Sigmoid colon (tissue), 4 donors: ENCODE results near the gene MAPT.

Experiments
- CTCF ChIP-seq, 4 experiments: fragments of 450-650 bp in 3 of 4; fragments of 200-600 bp in 1 of 4; IDR thresholded peaks; one replicate each; pipeline ENCODE4 v1.5.1; 2016 to 2019; ENCODE audit warnings: antibody characterized with exemption in 4 of 4, mild to moderate bottlenecking in 3 of 4, moderate library complexity in 2 of 4
- EP300 ChIP-seq, 4 donors: sonication (generic); formaldehyde crosslinking; IDR thresholded peaks; one replicate each; pipeline ENCODE4 v1.6.1; 2017; ENCODE audit warnings: antibody characterized with exemption in 4 of 4
- POLR2A ChIP-seq, 2 donors: fragments of 450-650 bp; IDR thresholded peaks; one replicate each; pipeline ENCODE4 v1.6.1; 2016; ENCODE audit warnings: antibody characterized with exemption in 2 of 2, mild to moderate bottlenecking in 2 of 2, moderate library complexity in 2 of 2
- POLR2AphosphoS5 ChIP-seq, 4 donors: sonication (generic); formaldehyde crosslinking; IDR thresholded peaks; one replicate each; pipeline ENCODE4 v1.6.1; 2017; ENCODE audit warnings: antibody characterized with exemption in 4 of 4

GRCh38 chr17:45869676-45870341 lies 24.5 kb upstream of the MAPT start:
- no peak for TF ChIP-seq CTCF (IDR thresholded peaks at IDR 0.05)
- no peak for TF ChIP-seq POLR2AphosphoS5 (IDR thresholded peaks at IDR 0.05)
- no peak for TF ChIP-seq EP300 (IDR thresholded peaks at IDR 0.05)
- no peak for TF ChIP-seq POLR2A (IDR thresholded peaks at IDR 0.05)
